Mammary epithelial cell (primary cell): ENCODE results near the gene MRPL18.

Source experiments
- EZH2 ChIP-seq: IDR thresholded peaks from 2 replicates; pipeline ENCODE4 v1.6.1; 2012; ENCODE audit warnings: low read length, inconsistent platforms, borderline replicate concordance
- TF ChIP-seq, protein P1 (sequence below), 2 donors: IDR thresholded peaks in 1 of 2; conservative IDR thresholded peaks in 1 of 2; 2 replicates each; pipeline ENCODE4 v1.5.1; 2011 to 2012; ENCODE audit warnings: inconsistent platforms in 2 of 2, low read length in 2 of 2, mild to moderate bottlenecking in 2 of 2, control low read depth in 1 of 2, low read depth in 1 of 2; ENCODE audit not compliant: insufficient read depth in 1 of 2; ENCODE audit errors: extremely low read depth in 1 of 2

DNA sequence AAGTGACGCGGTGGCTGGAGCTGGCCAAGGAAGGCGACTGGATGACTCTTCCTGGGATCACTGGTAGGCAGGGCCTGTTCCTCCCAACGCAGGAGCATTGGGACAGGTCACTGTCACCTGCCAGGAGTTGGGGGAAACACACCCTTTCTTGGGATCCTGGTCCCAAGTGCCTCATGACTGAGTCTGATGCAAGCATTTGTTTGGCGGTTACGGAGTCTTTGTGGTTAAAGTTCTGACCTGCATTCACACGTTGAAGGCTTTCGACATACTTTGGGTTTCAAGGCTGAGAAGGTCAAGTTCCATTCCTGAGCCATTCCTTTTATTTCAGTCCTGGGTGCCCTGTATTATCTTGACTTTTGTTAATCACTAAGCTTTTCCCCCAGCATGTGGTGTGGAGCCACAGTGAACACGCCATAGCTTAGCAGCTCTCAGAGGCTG lies 15.8 kb downstream of the MRPL18 start:
- TF ChIP-seq, protein P1, sequence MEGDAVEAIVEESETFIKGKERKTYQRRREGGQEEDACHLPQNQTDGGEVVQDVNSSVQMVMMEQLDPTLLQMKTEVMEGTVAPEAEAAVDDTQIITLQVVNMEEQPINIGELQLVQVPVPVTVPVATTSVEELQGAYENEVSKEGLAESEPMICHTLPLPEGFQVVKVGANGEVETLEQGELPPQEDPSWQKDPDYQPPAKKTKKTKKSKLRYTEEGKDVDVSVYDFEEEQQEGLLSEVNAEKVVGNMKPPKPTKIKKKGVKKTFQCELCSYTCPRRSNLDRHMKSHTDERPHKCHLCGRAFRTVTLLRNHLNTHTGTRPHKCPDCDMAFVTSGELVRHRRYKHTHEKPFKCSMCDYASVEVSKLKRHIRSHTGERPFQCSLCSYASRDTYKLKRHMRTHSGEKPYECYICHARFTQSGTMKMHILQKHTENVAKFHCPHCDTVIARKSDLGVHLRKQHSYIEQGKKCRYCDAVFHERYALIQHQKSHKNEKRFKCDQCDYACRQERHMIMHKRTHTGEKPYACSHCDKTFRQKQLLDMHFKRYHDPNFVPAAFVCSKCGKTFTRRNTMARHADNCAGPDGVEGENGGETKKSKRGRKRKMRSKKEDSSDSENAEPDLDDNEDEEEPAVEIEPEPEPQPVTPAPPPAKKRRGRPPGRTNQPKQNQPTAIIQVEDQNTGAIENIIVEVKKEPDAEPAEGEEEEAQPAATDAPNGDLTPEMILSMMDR (conservative IDR thresholded peaks at IDR 0.05 in 1 of 2, IDR thresholded peaks at IDR 0.05 in 1 of 2; ENCODE audit: extremely low read depth in 1 of 2, insufficient read depth in 1 of 2, low read depth in 1 of 2, low read length in 2 of 2): no peak
- no peak for TF ChIP-seq EZH2
